ENCODE measurements around the gene TMEM255B.

TMEM255B gene

DNA sequence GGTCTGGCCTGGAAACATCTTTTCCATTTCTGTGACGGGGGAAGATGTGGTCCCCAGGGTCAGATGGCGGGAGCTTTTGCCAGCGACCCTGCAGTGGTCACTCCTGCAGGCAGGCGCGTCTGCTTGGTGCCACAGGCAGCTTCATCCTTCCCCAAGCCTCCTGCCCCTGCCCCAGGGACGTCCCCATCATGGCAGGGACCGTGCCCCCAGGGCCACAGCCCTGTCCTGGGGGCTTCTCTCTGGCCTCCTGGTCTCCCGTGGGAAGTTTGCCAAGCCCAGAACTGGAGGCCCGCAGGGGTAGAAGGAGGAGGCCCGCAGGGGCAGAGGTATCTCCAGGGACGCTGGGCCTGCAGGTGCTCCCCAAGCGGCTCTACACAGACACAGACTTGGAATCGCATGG is 47.5 kb downstream of the TMEM255B start:
- no peak for DNase-seq

DNA sequence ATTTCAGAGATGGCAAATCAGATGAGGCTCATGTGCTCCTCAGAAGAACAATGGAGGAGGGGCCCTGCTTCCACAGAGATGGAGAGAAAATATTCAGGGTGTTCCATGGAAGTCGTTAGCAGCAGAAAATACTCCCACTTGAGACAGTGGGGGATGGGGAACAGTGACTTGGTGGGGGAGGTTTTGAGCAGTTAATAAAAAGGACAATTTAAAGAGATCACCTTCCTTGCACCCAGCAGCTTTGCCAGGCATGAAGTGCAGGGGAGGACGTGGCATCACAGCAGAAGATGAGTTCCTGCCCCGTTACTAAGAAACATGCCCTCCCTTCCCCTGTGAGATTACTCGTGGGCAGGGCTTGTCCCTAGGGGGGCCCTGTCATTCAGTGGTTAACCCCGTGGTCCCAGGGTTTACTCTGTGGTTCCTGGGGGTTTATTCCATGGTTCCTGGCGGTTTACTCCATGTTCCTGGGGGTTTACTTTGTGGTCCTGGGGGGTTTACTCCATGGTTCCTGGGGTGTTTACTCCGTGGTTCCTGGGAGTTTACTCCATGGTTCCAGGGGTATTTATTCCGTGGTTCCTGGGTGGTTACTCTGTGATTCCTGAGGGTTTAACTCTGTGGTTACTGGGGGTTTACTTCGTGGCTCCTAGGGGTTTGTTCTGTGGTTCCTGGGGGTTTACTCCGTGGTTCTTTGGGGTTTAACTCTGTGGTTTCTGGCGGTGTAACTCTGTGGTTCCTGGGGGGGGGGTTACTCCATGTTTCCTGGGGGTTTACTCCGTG is 49.2 kb downstream of the TMEM255B start:
- DNase-seq = no peak

DNA sequence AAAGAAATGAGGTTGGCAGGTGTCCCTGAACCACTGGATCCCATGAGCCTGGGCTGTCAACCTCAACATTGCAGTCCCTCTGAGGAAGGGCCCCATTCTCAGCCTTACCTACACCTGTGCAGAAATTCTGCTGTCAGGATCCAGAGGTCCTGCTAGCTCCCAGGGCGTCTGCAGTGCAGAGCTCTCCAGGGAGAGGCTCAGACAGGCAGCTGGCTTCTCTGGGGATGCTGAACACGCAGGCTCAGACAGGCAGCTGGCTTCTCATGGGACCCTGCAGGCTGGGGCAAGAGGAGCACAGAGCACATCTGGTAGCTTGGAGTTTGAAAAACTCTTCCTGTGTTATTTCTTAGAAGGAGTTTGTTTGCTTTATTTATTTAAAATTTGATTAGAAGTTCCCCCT is 50.9 kb downstream of the TMEM255B start:
- DNase-seq = no peak

DNA sequence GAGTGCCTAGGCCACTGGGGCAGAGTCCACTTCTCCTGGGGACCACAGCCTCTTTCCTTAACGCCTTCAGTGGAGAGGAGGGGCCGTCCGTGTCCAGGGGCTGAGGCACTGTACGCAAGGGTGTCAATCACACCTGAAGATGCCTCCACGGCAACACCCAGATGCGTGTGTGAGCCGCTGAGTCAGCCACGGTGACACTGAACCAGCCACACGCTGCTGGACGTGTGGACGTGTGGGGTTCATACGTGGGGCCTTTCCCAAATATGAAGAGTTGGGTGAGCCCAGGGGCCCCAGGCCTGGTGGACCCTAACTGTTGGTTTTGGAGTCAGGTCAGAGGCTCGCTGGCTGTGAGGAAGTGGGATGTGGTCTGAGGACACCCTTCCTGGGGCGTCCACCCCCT is 51.6 kb downstream of the TMEM255B start:
- no peak for DNase-seq

DNA sequence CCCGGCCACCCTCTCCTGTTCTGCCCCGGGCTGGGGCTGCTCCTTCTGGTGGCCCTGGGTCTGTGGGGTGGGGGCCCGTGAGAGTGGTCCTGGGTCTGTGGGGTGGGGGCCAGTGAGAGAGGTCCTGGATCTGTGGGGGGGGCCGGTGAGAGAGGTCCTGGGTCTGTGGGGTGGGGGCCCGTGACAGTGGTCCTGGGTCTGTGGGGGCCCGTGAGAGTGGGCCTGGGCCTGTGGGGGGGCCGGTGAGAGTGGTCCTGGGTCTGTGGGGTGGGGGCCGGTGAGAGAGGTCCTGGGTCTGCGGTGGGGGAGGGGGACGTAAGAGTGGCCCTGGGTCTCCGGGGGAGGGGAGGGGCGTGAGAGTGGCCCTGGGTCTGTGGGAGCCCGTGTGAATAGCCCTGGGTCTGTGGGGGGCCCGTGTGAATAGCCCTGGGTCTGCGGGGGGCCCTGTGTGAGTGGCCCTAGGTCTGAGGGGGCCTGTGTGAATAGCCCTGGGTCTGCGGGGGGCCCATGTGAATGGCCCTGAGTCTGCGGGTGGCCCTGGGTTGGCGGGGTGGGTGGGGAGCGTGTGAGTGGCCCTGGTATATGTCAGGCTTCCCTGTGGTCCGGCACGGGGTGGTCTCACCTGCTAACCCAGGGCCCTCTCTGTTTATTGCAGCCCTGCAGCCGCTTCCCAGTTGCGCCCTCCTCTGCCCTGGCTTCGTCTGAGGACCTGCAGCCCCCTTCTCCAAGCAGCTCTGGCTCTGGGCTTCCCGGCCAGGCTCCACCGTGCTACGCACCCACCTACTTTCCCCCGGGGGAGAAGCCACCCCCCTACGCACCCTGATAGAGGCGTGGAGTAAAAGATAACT is 52.3 kb downstream of the TMEM255B start:
- no peak for DNase-seq

DNA sequence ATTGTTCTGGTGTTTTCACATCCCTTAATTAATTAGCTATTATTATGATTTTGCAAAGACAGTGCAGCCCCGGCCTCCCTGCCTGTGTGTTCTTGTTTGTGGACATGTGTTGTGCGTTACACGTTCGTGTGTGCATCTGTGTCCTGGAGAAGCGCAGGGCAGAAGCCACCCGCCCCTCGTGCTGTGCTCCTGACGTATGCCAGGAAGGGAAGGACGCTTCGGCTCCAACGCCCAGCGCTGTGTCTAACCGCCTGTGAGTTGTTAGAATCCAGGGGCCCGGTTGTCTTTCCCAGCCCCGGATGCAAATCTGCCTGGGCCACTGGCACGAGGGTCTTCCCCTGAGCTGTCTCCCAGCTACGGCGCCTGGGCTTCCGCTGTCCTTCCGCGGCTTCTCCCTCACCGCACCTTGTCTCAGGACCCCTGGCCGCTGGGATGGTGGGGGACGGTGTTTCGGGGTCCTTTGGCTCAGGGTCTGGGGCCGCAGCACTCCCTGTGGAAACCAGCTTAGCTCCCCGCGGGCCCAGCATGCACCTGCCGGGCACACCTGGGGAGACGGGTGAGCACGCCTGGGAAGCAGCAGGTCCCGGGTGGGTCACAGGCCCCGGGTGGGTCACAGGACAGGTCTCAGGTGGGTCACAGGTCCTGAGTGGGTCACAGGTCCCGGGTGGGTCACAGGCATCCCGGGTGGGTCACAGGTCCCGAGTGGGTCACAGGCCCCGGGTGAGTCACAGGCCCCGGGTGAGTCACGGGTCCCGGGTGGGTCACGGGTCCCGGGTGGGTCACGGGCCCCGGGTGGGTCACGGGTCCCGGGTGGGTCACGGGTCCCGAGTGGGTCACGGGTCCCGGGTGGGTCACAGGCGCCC is 53.4 kb downstream of the TMEM255B start:
- no peak for DNase-seq

DNA sequence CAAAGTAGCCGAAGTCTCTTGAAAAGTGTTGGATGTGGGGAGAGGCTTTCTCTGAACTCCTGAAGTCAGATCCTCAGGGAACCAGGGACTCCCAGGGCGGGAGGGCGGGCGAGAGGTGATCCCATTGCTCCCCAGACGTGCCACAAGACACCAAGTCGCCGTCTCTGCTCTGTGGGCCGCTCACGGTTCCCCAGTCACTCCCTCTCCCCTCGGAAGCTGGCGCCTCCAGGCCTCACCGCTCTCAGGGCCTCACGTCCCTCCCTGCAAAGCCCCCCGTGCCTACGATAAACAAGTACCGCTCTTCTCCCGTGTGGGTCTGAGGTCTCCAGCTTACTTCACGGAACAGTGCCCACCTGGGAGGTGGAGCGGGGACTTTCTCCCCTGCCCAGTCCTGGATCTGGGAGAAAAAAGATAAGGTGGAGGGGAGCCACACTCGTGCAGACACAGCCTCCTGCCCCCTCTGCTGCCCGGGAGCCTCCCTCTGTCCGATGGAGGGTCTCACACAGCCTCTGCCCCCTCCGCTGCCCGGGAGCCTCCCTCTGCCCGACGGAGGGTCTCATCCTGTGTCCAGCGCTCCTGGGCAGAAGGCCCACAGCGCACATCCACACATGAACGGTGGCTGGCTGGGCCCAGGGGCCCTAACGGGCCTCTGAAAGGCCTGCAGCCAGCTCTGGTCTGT is 54.2 kb downstream of the TMEM255B start:
- no peak for DNase-seq

DNA sequence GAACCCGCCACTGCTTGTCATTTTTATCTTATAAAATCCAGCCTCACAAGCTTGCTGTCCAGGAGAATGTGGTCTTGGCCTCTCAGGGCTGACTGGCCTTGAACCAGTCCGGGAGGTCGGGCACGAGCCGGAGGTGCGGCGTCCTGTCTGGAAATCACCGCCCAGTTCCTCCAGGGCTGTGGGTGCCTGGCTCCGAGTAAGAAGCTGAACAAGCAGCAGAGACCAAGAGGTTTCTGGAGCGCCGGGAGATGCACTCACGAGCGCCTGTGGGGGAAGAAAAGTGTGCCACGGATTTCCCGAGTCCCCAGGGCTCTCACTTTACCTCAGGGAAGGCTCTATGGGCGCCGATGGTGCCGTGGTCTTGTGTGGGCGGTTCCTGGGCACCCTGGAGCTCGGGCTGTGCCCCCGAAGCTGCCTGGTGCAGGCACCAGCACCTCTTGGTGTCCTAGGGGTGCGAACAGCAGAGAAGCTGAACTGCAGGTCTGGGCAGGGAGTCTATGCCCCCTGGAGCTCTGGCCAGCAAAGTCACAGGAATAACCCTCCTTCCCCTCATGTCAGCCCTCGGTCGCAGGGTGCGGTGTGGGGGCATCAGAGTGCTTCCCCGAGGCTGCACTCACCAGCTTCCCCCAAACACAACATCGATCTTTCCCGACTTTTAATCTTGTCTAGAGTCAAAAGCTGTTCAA is 54.9 kb downstream of the TMEM255B start:
- no peak for DNase-seq

DNA sequence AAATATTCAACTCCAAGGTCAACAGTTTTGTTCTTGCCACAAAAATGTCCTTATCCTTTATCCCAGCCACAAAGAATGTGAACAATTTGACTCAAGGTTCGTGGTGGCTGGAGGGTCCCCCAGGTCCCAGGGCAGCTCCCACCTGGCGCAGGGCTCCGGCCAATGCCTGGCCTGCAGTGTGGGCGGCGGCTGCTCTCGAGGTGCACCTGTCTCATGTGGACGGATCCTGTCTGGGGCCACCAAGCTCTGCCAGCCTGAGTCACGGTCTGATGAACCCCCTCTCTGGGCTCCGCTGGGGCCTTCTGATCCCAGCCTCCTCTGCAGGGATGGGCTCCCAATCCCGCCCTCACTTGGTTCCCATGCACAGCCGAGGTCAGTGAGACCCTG is 55.4 kb downstream of the TMEM255B start:
- DNase-seq = no peak

DNA sequence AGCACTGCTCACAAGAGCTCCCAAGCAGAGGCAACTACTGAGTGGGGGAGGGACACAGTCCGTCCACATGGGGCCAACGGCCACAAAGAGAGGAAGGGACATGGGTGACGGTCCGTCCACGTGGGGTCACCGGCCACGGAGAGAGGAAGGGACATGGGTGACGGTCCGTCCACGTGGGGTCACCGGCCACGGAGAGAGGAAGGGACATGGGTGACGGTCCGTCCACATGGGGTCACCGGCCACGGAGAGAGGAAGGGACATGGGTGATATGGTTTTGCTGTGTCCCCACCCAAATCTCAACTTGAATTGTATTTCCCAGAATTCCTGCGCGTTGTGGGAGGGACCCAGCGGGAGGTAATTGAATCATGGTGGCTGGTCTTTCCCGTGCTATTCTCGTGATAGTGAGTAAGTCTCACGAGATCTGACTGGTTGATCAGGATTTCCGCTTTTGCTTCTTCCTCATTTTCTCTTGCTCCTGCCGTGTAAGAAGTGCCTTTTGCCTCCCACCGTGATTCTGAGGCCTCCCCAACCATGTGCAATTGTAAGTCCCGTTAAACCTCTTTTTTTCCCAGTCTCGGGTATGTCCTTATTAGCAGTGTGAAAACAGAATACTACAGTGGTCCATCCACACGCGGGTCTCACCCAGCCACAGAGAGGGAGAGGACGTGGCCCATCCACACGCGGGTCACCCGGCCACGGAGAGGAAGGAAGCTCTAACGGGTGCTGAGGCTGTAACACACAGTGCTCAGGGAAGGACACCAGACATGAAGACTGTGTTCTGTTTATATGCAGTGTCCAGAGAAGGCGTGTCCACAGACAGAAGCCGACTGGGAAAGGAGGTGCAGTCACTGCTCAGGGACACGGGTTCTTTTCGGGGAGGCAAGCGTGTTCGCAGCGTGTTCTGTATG is 56.4 kb downstream of the TMEM255B start:
- peak; percentile 31 for DNase-seq

DNA sequence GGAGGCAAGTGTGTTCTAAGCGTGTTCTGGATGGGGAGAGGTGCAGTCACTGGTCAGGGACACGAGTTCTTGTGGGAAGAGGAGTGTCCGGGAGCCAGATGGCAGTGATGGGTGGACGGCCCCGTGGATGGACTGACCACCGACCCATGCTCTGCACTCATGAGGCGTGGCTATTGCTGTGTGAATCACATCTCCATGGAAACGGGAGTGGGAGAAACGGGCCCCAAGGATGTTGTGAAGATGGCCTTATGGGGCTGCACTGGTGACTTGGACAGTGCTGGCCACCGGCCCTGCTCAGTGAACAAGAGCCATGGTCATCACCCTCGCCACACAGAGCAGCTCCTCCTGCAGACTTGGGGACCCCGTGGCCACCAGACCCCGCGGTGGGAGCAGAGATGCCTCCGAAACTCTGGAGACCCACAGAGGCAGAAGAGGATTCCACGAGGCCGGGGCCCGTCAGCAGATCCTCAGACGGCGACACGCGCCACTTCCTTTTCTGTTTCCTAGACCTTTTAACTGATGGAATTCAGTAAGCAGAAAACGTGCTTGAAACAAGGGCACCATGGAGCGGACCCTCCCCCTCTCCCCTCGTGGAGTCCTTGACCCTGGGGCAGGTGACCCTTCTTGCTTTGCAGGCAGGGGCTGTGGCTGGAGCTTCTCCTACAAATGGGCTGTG is 57.4 kb downstream of the TMEM255B start:
- no peak for DNase-seq

DNA sequence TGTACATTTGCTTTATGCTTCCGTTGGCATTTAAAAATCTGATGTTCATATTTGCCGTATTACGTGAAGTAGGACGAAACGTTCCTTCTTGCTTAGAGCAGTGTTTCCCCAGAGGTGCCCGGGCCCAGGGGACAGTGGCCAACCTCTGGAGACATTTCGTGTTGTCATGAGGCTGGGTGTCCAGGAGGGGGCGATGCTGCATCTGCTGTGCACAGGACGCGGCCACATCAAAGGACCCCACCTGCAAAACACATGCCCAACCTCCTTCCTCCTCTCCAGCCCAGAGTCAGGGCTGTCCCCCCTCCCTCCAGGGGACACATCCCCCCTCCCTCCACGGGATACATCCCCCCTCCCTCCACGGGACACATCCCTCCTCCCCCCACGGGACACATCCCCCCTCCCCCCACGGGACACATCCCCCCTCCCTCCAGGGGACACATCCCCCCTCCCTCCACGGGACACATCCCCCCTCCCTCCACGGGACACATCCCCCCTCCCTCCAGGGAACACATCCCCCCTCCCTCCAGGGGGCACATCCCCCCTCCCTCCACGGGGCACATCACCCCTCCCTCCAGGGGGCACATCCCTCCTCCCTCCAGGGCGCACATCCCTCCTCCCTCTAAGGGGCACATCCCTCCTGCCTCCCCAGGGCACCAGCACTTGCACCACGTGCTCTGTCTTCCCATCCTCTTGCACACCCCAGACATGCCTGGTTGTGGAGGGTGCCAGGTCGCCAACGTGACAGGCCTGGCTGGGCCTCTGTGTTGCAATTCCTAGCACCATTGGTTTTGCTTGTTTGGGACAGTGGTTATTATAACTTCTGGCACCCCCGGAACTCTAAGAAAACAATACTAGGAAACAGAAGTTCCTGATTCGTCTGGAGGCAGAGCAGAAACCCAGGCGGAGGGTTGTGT is 58.2 kb downstream of the TMEM255B start:
- peak; percentile 83 for DNase-seq

DNA sequence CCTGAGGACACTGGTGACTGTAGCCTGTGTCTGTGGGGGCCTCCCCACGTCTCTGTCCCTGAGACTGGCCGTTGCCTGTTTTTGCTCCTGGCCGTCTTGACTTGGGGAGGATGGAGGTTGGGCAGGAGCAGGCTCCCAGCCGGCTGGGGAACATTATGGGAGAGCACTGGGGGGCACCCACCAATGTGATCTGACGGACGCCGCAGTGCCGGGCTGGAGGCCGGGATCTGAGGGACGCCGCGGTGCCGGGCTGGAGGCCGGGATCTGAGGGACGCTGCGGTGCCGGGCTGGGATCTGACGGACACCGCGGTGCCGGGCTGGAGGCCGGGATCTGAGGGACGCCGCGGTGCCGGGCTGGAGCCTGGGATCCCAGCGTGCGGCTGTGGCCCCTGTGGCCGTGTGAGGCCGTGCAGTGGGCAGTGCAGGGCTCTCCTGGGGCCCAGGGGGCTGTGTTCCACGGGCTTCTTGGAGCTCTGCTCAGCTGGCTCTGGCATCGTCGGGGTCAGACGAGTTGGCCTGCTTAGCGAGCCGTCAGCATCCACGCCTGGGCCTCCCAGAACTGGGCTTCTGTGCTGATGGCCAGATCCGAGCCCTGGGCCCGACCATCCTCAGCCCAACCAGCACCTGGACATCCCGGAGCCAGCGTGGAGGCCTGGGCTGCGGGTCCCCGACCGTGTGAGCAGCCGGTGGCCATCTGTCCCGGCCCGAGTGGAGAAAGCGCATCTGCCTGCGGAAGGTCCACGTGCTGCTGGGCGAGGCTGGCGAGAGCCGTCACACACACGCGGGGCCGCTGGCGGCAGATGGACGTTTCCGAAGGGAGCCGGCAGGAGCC is 59.0 kb downstream of the TMEM255B start:
- DNase-seq = no peak

DNA sequence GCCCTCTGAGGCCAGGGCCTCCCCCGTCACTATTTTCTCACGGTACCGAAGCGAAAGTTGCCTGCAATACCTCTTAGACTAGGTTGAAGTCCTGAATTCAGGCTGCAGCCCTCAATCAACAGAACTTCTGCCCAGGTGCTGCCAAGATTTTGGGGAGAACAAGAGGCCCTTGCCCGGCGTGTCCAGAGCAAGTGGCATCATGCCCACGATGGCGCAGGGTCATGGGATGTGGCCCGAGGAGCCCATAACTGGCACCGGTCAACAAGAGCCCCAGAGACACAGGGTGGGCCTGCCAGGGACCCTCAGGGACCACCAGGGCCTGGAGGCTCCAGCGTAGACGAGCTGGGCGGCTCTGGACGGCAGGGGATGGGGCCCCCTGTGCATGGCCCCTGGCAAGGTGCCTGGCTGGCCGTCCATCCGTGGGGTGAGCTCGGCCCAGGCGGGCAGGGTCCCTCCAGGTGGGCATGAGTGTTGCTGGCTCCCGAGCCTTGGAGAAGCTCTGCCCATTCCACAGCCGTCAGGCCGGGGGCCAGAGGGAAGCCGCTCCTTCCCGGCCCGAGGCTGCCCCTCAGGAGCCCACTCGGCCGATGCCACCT is 59.8 kb downstream of the TMEM255B start:
- DNase-seq = no peak

DNA sequence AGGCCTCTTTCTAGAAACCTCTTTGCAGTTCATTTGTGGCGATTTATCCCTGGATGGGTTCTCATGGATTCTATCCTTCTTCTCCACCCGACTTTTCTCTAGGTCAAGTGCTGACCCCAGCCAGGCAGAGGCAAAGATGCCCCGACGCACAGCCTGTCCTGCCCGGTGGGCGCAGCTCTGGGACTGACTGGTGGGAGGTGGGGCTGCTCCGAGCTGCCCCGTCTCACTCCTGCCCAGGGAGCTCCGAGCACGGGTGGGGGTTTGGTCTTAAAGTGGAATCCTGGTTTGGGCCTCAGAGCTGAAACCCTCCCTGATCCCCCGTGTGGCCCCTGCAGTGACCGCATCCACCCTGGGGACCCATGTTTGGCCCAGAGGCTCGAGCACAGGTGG is 60.3 kb downstream of the TMEM255B start:
- no peak for DNase-seq

DNA sequence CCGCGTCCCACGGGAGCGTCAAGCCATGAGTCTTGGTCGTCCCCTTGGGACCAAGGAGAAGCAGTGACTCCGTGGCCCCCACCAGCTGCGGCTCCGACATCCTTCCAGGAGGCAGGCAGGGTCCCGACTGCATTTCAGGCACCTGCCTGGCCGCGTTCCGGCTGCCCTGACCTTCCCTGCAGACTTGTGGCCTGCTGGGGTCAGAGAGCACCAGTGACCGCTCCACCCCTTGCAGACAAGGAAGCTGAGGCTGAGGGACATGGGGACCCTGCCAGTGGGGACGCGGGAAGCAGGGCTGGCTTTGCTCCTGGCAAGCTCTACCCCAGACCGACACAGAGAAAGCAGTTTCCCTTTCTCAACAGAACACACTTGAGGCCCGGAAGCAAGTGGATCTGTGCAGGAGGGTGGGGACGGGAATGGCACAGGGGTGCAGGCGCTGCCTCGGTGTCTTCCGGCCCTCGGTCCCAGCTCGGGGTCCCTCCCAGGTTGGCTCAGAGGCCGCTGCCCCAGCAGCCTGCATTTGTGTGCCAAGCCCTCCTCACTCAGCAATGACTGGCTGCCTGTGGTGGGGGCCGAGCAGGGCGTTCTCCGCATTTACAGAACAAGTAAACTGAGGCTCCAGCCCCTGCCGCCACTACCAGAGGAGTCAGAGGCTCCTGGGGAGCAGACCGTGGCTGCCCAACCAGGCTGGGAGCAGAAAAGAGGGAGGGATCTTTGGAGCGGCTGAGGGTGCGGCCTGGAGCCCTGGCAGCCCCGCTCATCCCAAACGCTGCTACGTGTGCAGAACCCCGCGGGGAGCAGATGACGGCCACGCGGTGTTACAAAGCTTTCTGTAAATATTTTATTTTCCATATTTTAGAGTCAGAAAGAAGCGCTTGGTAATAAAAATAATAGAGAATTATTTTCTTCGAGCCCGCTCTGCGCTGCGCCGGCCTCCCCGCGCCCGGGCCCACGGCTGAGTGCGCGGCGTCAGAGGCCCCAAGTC is 61.0 kb downstream of the TMEM255B start:
- DNase-seq = no peak
